Measurements from ENCODE around the gene SKAP1.

SKAP1 gene

GRCh38 chr17:48282303-48282702, 147.7 kb downstream of the SKAP1 start:
- no peak for TF ChIP-seq CTCF (IDR thresholded peaks at IDR 0.05; ENCODE audit: extremely low read depth, missing control alignments)
- no peak for DNase-seq (ENCODE audit: low spot score)

- DNase-seq (ENCODE audit: low spot score) = no peak
- TF ChIP-seq CTCF (IDR thresholded peaks at IDR 0.05; ENCODE audit: extremely low read depth, missing control alignments) = no peak
Observed at GRCh38 chr17:48278760-48279491, 151.1 kb downstream of the SKAP1 start.

- DNase-seq (ENCODE audit: low spot score) = no peak
Observed at GRCh38 chr17:48276776-48277175, 153.2 kb downstream of the SKAP1 start.

GRCh38 chr17:48270899-48271298, 159.1 kb downstream of the SKAP1 start:
- no peak for TF ChIP-seq CTCF (IDR thresholded peaks at IDR 0.05; ENCODE audit: extremely low read depth, missing control alignments)
- DNase-seq (ENCODE audit: low spot score) = no peak

More at GRCh38 chr17:48276776-48277175, 153.2 kb downstream of the SKAP1 start:
- no peak for TF ChIP-seq CTCF (IDR thresholded peaks at IDR 0.05; ENCODE audit: extremely low read depth, missing control alignments)

- no peak for DNase-seq (ENCODE audit: low spot score)
- TF ChIP-seq CTCF (IDR thresholded peaks at IDR 0.05; ENCODE audit: extremely low read depth, missing control alignments) = no peak
Observed at GRCh38 chr17:48269209-48269608, 160.8 kb downstream of the SKAP1 start.

GRCh38 chr17:48263731-48264035, 166.3 kb downstream of the SKAP1 start:
- no peak for DNase-seq (ENCODE audit: low spot score)
- no peak for TF ChIP-seq CTCF (IDR thresholded peaks at IDR 0.05; ENCODE audit: extremely low read depth, missing control alignments)

GRCh38 chr17:48262982-48263730, 166.9 kb downstream of the SKAP1 start:
- TF ChIP-seq CTCF (IDR thresholded peaks at IDR 0.05; ENCODE audit: extremely low read depth, missing control alignments) = peak; percentile 34
- DNase-seq (ENCODE audit: low spot score) = peak; percentile 24

Data from GM20000 (cell line).